ENCODE data around the gene KMT2E. TPM values are rescaled to one million over a fixed set of nuclear protein-coding genes. Genes with fewer than 3 reads are reported as not detected.

Gene KMT2E
- total RNA-seq, 3 donors from 2014 or later (not counting 1 experiment from before 2014, with no cell fraction given): 272 to 353 (median 345) TPM

- intact Hi-C loops (cut with micrococcal nuclease): loop anchor here (5.0 to 10.0 kb wide), 2 partner anchors 36 to 334 kb away; no protein-coding TSS in a partner anchor
- H3K9me3 Mint-ChIP-seq: no peaks in the 10 kb centered on the region
- no peaks in the 10 kb centered on the region for H3K36me3 Mint-ChIP-seq
- peaks cover 3% of the 10 kb centered on the region for H3K36me3 ChIP-seq (ENCODE audit: control insufficient read depth, insufficient read depth, low read length)
- DNase-seq (peak in 1 of 2 donors; percentile 55), ATAC-seq (no peak)
- H3K9me3 ChIP-seq (ENCODE audit: control insufficient read depth, insufficient read depth, low read length): no peaks in the 10 kb centered on the region
- no peak for TF ChIP-seq CTCF (IDR thresholded peaks at IDR 0.05)
- H3K4me1 Mint-ChIP-seq: peaks cover 73 to 82% of the 10 kb centered on the region in 2 donors
- peak overlapping the region; percentile 100 for H3K27ac Mint-ChIP-seq
- H3K4me3 ChIP-seq (ENCODE audit: low read length): peak overlapping the region; percentile 97
- WGBS (ENCODE audit: insufficient coverage): 0% methylated on average over 3 of the region's 7 CpGs
- peaks cover 30% of the 10 kb centered on the region for H3K4me1 ChIP-seq (ENCODE audit: control insufficient read depth, insufficient read depth, low read length)
- H3K4me3 Mint-ChIP-seq: peak overlapping the region; percentile 97
- no peaks in the 10 kb centered on the region for H3K27me3 Mint-ChIP-seq (ENCODE audit: low read depth in 2 of 2)
- no peaks in the 10 kb centered on the region for H3K27me3 ChIP-seq (ENCODE audit: control insufficient read depth, insufficient read depth, low read length)
- H3K27ac ChIP-seq (ENCODE audit: low read length): peak overlapping the region; percentile 99
These were observed 2.7 kb upstream of the KMT2E start for GRCh38 chr7:105011141-105011830.

GRCh38 chr7:105011831-105012502 lies 2.0 kb upstream of the KMT2E start:
- TF ChIP-seq CTCF (IDR thresholded peaks at IDR 0.05): no peak
- Mint-ChIP-seq H3K9me3 (no peaks in the 10 kb centered on the region), H3K4me1 (peaks cover 73 to 82% of the 10 kb centered on the region in 2 donors), H3K27ac (peak overlapping the region; percentile 100), H3K4me3 (peak overlapping the region; percentile 97), H3K36me3 (no peaks in the 10 kb centered on the region), H3K27me3 (ENCODE audit: low read depth in 2 of 2) (no peaks in the 10 kb centered on the region)
- H3K27ac ChIP-seq (ENCODE audit: low read length): peak overlapping the region; percentile 99
- H3K36me3 ChIP-seq (ENCODE audit: control insufficient read depth, insufficient read depth, low read length): peaks cover 3% of the 10 kb centered on the region
- ATAC-seq: no peak
- H3K4me1 ChIP-seq (ENCODE audit: control insufficient read depth, insufficient read depth, low read length): peaks cover 29% of the 10 kb centered on the region
- H3K9me3 ChIP-seq (ENCODE audit: control insufficient read depth, insufficient read depth, low read length): no peaks in the 10 kb centered on the region
- intact Hi-C loops (cut with micrococcal nuclease): loop anchor here (1.0 to 10.0 kb wide), 4 partner anchors 35 to 333 kb away; no protein-coding TSS in a partner anchor
- H3K27me3 ChIP-seq (ENCODE audit: control insufficient read depth, insufficient read depth, low read length): no peaks in the 10 kb centered on the region
- peak overlapping the region; percentile 97 for H3K4me3 ChIP-seq (ENCODE audit: low read length)
- peak in 1 of 2 donors; percentile 33 for DNase-seq
- WGBS (ENCODE audit: insufficient coverage): 0% methylated on average over 15 of the region's 21 CpGs

- intact Hi-C loops (cut with micrococcal nuclease): loop anchor here (1.0 to 10.0 kb wide), 6 partner anchors 28 to 332 kb away; no protein-coding TSS in a partner anchor
- peak overlapping the region; percentile 97 for H3K4me3 ChIP-seq (ENCODE audit: low read length)
- peaks cover 24% of the 10 kb centered on the region for H3K4me1 ChIP-seq (ENCODE audit: control insufficient read depth, insufficient read depth, low read length)
- H3K4me3 Mint-ChIP-seq: peak overlapping the region; percentile 97
- no peaks in the 10 kb centered on the region for H3K9me3 Mint-ChIP-seq
- no peaks in the 10 kb centered on the region for H3K27me3 Mint-ChIP-seq (ENCODE audit: low read depth in 2 of 2)
- no peak for TF ChIP-seq CTCF (IDR thresholded peaks at IDR 0.05)
- peaks cover 2% of the 10 kb centered on the region for H3K36me3 ChIP-seq (ENCODE audit: control insufficient read depth, insufficient read depth, low read length)
- H3K4me1 Mint-ChIP-seq: peaks cover 76 to 85% of the 10 kb centered on the region in 2 donors
- H3K27me3 ChIP-seq (ENCODE audit: control insufficient read depth, insufficient read depth, low read length): no peaks in the 10 kb centered on the region
- H3K27ac Mint-ChIP-seq: peak overlapping the region; percentile 100
- ATAC-seq (peak; percentile 64 to 85 (median 71)), DNase-seq (peak; percentile 99 to 100)
- no peaks in the 10 kb centered on the region for H3K9me3 ChIP-seq (ENCODE audit: control insufficient read depth, insufficient read depth, low read length)
- WGBS (ENCODE audit: insufficient coverage): under 1% methylated on average over 53 of the region's 54 CpGs
- peak overlapping the region; percentile 99 for H3K27ac ChIP-seq (ENCODE audit: low read length)
- no peaks in the 10 kb centered on the region for H3K36me3 Mint-ChIP-seq
These were observed 1.3 kb upstream of the KMT2E start for GRCh38 chr7:105012503-105013220.
